Measurements from ENCODE around the gene BICRA.

GRCh38 chr19:47703301-47703700 is 94.4 kb downstream of the BICRA start:
- TF ChIP-seq POLR2A (IDR thresholded peaks at IDR 0.05) (no peak), CTCF (IDR thresholded peaks at IDR 0.05) (no peak)

All from testis (tissue), 2 donors.